Testis (tissue), 3 donors: ENCODE data around the gene SOCS2. TPM values are rescaled to one million over a fixed set of nuclear protein-coding genes. Genes with fewer than 3 reads are reported as not detected.
A peak's percentile ranks its signal among the peaks of the same experiment; 100 is the strongest.

Source experiments
- DNase-seq: peaks from one replicate; pipeline ENCODE4 v3.0.0-alpha.2; 2019
- H3K27ac ChIP-seq, 2 donors: fragments of 200-600 bp; sonication (generic); one replicate each; pipeline ENCODE4 v1.5.1; 2019
- H3K27me3 ChIP-seq: fragments of 200-600 bp; sonication (generic); one replicate; pipeline ENCODE4 v1.5.1; 2019
- H3K36me3 ChIP-seq: fragments of 200-600 bp; sonication (generic); one replicate; pipeline ENCODE4 v1.5.1; 2017; ENCODE audit warnings: low read depth; ENCODE audit errors: missing control alignments
- H3K4me1 ChIP-seq: fragments of 200-600 bp; sonication (generic); one replicate; pipeline ENCODE4 v1.5.1; 2019
- H3K4me3 ChIP-seq, 2 donors: fragments of 200-600 bp; sonication (generic); one replicate each; pipeline ENCODE4 v1.5.1; 2017 to 2019
- H3K9me3 ChIP-seq: fragments of 200-600 bp; sonication (generic); one replicate; pipeline ENCODE4 v1.5.1; 2017
- POLR2A ChIP-seq: fragments of 450-650 bp; IDR thresholded peaks from one replicate; pipeline ENCODE4 v1.6.1; 2017; ENCODE audit warnings: antibody characterized with exemption, mild to moderate bottlenecking, moderate library complexity
- WGBS, 2 donors: methylation state at CpG; one replicate each; pipeline ENCODE4 v1.1.5; 2018; 5-methylcytosine and 5-hydroxymethylcytosine counted together
- intact Hi-C: fragments of 100-400 bp; cut with DNase I; formaldehyde crosslinking; loops from one replicate; pipeline ENCODE4 v1.15.1; 2023; ENCODE audit warnings: low total_unique reads
- polyA plus RNA-seq: library from polyadenylated mRNA; stranded (reverse); fragments of 350-450 nt; fragmentation: Illumina TruSeq; extraction: RNeasy Lipid Tissue Mini Kit (QIAGEN cat#74804); gene quantifications from one replicate; pipeline ENCODE4 v1.2.3, GENCODE V29; 2014; ENCODE audit warnings: low read depth, low replicate concordance; ENCODE audit not compliant: insufficient read depth
- total RNA-seq, 2 donors: library from RNA; depleted of rRNA; stranded (reverse); fragments of >200 nt; gene quantifications; one replicate each; pipeline ENCODE4 v1.2.3, GENCODE V29; 2016
- TF ChIP-seq, protein P1 (sequence below), 3 experiments: fragments of 450-650 bp in 2 of 3; fragments of 200-600 bp in 1 of 3; sonication (generic) in 1 of 3; IDR thresholded peaks; one replicate each; pipeline ENCODE4 v1.5.1; 2016 to 2019; ENCODE audit warnings: antibody characterized with exemption in 3 of 3, mild to moderate bottlenecking in 2 of 3, moderate library complexity in 1 of 3

SOCS2 gene
- total and polyA plus RNA-seq, 3 donors from 2014 or later = 19.3 to 25.4 (median 24.1) TPM

DNA sequence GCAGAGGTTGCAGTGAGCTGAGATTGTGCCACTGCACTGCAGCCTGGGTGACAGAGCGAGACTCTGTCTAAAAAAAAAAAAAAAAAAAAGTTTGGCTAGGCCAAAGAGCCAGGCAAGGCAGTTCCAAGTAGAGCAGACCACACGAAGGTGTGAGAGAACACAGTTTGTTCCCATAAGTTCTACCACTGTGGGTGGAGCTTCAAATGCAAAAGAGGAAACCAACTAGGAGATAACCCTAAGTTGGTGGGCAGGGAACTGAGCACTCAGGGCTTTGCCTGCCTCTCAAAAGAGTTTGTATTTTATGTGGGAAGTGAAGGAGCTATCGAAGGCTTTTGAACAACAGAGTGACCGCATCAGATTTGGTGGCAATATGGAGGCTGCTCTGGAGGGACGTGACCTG lies 15.1 kb downstream of the SOCS2 start:
- Histone ChIP-seq H3K27ac (no peak overlapping the region), H3K4me3 (no peak overlapping the region), H3K36me3 (no peaks in the 10 kb centered on the region), H3K4me1 (peaks cover 6% of the 10 kb centered on the region), H3K27me3 (no peaks in the 10 kb centered on the region), H3K9me3 (no peaks in the 10 kb centered on the region)
- no peak for DNase-seq
- intact Hi-C loops = no loop called here
- TF ChIP-seq, protein P1, sequence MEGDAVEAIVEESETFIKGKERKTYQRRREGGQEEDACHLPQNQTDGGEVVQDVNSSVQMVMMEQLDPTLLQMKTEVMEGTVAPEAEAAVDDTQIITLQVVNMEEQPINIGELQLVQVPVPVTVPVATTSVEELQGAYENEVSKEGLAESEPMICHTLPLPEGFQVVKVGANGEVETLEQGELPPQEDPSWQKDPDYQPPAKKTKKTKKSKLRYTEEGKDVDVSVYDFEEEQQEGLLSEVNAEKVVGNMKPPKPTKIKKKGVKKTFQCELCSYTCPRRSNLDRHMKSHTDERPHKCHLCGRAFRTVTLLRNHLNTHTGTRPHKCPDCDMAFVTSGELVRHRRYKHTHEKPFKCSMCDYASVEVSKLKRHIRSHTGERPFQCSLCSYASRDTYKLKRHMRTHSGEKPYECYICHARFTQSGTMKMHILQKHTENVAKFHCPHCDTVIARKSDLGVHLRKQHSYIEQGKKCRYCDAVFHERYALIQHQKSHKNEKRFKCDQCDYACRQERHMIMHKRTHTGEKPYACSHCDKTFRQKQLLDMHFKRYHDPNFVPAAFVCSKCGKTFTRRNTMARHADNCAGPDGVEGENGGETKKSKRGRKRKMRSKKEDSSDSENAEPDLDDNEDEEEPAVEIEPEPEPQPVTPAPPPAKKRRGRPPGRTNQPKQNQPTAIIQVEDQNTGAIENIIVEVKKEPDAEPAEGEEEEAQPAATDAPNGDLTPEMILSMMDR (IDR thresholded peaks at IDR 0.05) = no peak
- no peak for TF ChIP-seq POLR2A
- 70 to 72% methylated on average over 5 of the region's 5 CpGs for WGBS, 2 donors

DNA sequence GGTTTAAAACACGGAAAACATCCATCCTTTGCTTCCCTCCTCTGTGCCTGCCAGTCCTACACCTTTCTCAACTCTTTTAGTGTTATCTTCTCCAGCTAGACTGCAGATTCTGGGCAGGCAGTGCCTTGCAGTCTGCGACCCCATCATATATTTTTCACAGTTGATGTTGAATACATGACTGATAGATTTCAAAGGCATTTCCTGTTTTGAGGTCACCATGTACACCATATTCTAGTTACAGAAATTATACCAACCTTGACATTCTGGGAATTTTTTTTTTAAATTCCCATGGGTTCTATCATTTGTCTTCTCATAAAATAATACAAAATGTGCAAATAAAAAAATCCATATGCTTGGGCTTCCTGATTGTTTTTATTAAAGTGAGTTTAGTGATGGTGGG lies 16.6 kb downstream of the SOCS2 start:
- WGBS, 2 donors = 79 to 90% methylated on average over 2 of the region's 2 CpGs
- no peak for DNase-seq
- peaks cover 7% of the 10 kb centered on the region for H3K4me1 ChIP-seq
- H3K4me3 ChIP-seq = no peak overlapping the region
- intact Hi-C loops = no loop called here
- no peak overlapping the region for H3K27ac ChIP-seq
- no peaks in the 10 kb centered on the region for H3K9me3 ChIP-seq
- TF ChIP-seq, protein P1 (IDR thresholded peaks at IDR 0.05) = no peak
- TF ChIP-seq POLR2A = no peak
- no peaks in the 10 kb centered on the region for H3K27me3 ChIP-seq
- H3K36me3 ChIP-seq = no peaks in the 10 kb centered on the region

DNA sequence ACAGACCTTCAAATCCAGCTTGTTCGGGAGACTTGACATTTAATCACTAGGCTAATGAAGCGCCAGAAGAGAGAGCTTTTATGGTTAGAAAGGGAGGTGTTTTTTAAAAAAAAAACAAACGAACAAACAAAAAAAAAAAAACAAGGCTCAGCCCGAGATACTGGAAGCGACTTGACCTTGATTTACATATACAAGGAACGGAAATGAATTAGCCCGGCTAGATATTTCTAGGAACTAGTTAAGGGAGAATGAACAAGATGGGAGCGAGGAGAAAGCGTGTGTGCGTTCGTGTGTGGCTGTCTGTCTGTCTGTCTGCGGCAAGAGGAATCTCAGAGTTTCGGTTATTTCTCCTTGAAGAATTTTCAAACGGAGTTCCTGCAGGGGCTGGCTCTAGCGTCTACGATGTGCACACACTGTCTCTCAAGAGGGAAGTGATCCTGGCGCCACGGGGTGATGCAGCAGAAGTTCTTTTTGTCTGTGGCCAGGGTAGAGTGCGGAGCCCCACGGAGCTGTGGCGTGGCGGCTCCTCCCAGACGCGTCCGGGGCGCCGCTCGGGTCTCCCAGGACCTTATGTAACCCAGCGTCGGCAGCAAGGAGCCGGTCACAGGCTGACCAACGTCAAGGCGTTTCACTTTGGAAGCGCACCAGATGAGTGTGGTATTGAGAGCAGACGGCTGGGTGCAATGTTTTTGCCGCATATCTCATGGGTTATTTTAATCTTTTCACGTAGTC lies 18.8 kb downstream of the SOCS2 start:
- no peaks in the 10 kb centered on the region for H3K36me3 ChIP-seq
- no peaks in the 10 kb centered on the region for H3K27me3 ChIP-seq
- H3K9me3 ChIP-seq = no peaks in the 10 kb centered on the region
- DNase-seq = peak; percentile 85
- TF ChIP-seq, protein P1 (IDR thresholded peaks at IDR 0.05) = no peak
- TF ChIP-seq POLR2A = peak; percentile 11
- H3K27ac ChIP-seq = peak overlapping the region; percentile 86 to 94
- intact Hi-C loops = no loop called here
- peak overlapping the region; percentile 61 to 63 for H3K4me3 ChIP-seq
- H3K4me1 ChIP-seq = peaks cover 10% of the 10 kb centered on the region
- 0 to 1% methylated on average over 37 of the region's 37 CpGs for WGBS, 2 donors

DNA sequence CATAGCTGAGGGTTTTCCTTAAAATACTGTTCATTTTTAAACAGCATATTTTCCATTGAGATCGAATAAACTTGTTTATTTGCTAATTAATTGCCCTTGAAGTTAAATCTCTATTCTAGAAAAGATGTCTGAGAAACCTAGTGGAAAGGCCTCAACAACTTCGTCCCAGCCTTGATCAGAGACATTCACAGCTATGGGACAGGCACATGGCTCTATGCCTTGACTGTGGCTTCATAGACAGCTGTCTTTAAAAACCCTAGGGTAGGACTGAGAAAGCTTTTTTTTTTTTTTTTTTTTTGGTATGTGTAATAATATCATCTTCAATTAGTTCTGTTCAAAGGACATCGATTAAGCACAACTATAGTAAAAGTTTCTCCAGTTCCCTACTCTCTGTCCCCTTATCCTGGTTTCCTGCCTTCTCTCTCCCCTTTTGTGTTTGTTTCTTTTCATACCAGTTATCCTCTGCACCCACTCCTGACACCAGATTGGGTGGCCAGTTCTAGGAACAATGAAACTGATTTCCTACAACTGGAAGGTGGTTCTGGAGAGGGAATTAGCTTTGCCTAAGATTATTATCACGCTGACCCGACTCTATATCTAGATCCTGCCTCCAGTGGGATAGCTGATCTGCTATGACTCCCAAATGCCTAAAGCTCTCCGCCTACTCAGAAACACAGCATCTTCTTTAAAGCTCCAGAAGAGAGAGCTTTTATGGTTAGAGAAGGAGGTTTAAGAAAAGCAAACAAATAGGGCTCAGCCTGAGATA lies 20.3 kb downstream of the SOCS2 start:
- H3K27ac ChIP-seq = peak overlapping the region; percentile 86 to 94
- 34 to 45% methylated on average over 6 of the region's 6 CpGs for whole genome bisulfite sequencing, 2 donors
- peaks cover 14% of the 10 kb centered on the region for H3K4me1 ChIP-seq
- DNase-seq = no peak
- intact Hi-C loops = no loop called here
- TF ChIP-seq, protein P1 (IDR thresholded peaks at IDR 0.05) = no peak
- no peak for TF ChIP-seq POLR2A
- no peak overlapping the region for H3K4me3 ChIP-seq
- no peaks in the 10 kb centered on the region for H3K27me3 ChIP-seq
- H3K36me3 ChIP-seq = no peaks in the 10 kb centered on the region
- no peaks in the 10 kb centered on the region for H3K9me3 ChIP-seq
